HG02610 (cell line): Measurements from ENCODE around the gene MYO7B.
"Not testable (repeated sequence)": the region's sequence is repeated elsewhere in the genome, so short reads cannot be mapped to it uniquely, and the experiment has no call there.

ENCODE experiments used
- ATAC-seq: cut with Tn5 transposase; IDR thresholded peaks from one replicate; pipeline ENCODE4 v1.9.1; 2021; ENCODE audit warnings: mild to moderate bottlenecking, moderate library complexity; ENCODE audit not compliant: unreplicated experiment

Gene MYO7B

DNA sequence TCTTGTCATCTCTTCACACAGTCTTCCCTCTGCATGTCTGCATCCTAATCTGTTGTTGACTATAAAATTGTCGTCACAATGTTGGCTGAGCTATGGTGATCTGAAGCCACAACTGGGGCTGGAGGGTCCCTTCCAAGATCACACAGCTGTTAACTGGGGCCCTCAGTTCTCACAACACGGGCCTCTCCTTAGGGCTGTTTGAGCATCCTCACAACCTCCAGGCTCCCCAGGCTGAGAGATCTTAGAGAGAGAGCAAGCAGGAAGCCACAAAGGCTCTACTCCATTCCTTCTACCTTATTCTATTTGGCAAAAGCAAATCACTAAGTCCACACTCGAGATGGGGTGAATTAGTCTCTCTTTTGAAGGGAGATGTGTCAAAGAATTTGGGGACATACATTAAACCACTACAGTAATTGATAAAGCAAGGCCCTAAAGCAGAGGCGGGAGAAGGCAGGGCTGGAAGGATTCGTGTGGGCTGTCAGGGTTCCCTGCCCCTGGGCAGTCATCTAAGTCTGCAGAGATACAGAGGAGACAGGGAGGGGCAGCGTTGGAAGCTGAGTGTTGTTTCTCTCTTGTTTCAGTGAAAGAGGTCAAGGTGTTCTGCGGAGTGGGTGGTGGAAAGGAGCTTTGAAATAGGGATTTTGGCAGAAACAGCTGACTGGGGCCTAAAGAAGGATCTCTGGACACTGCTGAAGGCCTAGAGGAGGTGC, 15.9 kb downstream of the MYO7B start:
- ATAC-seq: no peak

DNA sequence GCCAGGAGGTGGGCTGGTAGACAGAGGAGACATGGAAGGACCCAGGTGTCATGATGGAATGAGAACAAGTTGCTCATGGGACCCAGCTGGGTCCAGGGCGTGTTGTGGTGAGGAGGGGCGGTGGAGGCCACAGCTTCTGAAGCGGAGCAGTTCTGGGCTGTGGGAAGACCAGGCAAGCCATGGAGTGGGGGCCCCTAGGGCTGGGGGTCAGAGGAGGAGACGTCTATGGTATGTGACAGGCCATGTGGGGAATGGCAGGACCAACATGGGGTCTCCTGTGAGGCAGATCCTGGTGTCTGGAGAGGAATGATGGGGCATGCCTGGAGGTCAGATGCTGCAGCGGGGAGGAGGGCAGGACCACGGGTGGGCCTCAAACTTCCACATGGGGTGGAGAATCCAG, 16.9 kb downstream of the MYO7B start:
- no peak for ATAC-seq

DNA sequence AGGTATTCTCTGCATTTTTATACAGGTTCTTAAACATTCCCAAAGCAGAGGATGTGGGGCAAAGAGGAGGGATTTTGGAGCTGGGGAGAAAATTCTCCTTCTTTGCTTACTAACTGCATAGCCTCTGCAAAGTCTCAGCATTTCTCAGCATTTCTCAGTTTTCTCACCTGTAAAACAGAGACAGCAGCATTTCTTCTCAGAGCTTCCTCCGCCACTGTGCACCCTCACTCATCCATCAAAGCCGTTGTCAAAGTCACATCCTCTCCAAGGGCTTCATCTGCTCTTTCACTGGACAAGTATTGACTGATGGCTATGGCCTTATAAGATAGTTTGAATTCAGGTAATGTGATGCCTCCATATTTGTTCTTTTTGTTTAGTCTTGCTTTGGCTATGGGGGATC, 17.4 kb downstream of the MYO7B start:
- no peak for ATAC-seq

DNA sequence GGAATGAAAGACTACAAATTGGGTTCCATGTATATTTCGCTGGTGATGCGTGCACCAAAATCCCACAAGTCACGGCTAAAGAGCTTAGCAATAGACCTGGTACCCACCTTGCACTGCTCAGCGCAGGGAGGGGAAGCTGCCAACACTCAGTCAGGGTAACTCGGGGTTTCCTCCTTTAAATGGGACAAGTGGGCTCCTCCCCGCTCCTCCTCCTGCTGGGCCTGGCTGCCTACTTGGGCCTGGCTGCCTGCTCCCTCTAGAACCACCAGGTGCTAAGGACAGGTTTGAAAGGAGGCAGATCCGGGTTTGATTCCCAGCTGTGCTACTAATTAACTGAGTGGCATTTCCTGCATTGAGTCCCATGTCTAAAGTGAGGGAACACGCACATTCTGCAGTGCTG, 23.4 kb downstream of the MYO7B start:
- ATAC-seq: no peak

DNA sequence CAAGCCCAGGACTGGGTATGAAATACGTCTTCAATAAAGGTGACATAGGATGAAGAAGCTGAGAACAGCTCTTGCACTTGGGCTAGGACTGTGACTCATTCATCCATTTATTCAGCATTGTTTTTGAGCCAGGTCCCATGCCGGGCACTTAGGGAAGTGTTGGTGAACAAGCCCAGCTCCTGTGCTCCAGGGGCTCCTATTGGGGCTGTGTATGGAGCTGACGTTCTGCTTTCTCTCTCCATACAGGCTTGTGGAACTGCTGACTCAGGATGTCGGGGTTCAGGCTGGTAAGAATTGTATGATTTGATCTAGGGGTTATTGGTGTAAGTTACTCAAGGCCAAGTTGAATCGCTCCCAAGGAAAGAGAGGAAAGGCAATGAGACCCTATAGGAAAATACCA, 24.0 kb downstream of the MYO7B start:
- ATAC-seq: no peak

DNA sequence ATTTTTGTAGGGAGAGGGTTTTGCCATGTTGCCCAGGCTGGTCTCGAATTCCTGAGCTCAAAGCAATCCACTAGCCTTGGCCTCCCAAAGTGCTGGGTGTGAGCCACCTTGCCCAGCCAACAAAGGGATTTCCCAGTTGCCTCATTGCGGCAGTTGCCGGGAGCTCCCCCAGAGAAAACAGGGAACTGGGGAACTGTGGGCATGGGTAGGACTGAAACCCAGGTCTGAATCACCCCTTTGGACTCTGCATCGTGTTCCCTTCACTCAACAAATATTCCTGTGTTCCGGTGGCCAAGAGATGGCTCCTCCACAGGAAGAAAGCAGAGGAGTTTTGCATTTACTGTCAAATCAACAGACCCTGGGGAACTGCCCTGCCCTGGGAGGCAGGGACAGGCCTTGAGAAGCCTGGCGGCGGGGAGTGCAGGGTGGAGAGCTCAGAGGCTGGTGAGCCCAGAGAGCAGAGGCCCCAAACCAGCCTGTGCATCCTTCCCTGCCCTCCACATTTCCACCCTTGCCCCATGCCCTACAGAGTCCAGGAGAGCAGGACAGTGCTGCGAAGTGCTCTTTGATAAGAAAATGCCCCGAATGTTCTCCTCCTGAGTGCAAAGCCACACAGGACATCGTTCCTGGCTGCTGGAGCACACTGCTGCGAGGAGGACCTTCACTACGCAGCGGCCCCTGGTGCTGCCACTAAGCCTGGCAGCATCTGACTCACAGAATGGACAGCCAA, 24.9 kb downstream of the MYO7B start:
- no peak for ATAC-seq

DNA sequence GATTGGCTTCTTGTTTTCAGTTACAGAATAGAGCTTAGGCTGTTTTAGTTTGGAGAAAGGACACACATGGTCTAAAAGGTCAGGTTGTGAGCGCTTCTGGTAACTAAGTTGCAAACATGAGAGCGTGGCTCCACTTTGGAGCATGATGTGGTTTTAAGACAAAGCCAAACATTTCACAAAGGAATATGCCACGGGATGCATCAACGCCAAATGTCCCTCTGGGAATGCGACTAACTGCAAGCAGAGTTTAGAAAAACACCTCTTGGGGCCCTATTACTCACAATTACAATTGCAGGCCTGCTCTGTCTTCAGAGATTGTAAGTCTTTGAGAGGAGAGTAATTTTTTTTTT, 25.4 kb downstream of the MYO7B start:
- ATAC-seq: no peak

DNA sequence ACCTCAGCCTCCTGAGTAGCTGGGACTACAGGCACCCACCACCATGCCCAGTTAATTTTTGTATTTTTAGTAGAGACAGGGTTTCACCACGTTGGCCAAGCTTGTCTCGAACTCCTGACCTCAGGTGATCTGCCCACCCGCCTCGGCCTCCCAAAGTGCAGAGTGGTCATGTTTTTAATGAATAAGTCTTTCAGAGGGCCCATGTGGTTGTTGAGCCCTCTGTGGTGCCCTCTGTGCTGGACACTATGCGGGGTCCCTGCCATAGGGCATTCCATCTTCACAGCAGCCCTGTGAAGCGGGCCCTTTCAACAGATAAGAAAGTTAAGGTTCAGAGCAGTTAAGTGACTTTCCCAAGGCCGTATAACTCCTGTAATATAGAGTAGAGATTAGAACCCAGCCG, 25.9 kb downstream of the MYO7B start:
- ATAC-seq: no peak

DNA sequence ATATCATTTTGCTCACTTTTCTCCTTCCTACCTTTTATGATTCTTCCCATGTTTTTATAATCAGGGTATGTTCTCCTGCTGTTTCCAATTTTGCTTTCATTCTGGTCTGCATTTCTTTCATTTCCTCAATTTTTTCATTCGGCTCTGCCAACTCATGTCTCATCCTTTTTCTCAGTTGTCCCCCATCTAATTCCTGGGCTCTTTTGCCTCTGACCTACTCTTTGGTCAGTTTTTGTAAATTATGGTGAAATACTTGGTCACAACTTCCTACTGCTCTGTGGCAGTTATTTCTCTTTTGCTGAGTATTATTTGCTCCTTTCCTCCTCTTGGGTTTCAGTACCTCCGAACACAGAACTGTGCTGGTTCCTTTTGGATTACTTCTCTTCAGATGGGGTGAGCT, 27.5 kb downstream of the MYO7B start:
- no peak for ATAC-seq

DNA sequence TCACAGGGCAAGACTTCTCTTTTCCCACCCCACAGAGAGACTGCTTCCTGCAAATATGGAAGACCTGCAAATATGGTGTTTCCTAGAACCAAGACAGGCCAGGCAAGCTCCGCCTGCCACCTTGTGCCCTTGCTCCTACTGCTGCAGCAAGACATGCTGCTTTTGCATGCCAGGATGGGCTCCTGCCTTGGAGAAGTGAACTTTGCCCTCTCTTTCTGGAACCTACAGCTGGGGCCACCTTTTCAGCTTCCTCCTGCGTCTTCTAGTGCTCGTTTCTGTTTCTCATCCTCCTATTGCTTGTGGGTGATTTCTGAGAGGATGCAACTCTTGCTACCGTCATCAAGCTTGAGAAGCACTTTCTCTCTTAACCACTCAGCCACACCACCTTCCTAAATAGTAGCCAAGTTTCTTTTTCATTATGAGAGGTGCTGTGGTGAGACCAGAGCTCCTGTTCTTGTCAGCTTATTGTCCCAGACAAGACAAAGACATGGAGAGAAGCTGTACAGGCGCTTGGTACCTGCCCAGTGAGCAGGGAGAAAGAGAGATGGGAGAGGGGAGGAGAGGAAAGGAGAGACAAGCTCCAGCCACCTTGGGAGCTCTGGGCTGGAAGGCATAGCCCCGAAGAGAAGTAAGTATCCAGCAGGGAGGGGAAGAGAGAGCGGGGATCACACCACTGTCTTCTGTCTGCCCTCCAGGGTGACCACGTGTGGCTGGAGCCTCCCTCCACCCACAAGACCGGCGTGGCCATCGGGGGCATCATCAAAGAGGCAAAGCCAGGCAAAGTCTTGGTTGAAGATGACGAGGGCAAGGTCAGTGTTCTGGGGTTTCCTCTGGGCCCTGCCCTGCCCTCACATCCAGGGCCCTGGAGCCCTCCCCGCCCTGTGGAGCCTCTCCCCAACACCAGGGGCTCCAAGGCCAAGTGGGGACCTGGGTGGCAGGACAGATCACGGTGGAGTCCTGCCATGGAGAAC, 28.3 kb downstream of the MYO7B start:
- ATAC-seq: peak; percentile 99

DNA sequence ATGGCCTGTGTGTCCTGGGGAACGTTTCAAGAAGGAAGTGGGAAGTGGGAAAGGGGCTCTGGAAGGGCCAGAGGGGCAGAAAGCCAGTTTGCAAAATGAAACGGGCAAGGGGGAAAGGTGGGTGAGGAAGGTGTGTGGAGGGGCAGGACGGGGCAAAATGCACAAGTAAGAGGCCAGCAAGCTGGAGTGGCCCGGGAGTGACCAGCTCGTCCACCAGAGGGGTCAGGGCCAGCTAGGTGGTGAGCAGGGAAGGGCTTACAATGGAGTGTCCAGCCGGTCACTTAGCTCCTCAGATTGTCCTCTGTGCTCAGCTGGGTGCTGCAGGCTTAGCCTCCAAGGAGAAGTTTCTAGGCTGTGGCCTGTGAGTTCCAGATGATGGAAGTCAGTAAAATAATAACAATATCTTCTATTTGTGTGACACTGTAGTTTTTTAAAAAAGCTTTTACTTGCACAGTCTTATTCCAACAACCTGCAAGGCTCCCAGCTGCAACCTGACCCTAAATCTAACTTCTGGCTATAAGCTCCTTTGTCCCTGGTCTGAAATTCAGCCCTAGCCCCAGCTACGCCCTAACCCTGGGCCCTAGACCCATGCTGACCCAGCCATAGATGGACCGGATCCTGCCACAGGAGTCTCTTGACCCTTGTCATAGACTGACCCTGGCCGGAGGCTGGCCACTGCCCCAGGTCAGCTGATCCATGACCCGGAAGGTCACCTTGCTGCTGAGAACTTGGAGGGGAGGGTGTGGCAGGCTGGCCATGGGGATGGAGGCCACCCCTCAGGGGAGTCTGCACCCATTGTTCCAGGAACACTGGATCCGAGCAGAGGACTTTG, 29.2 kb downstream of the MYO7B start:
- ATAC-seq: no peak

DNA sequence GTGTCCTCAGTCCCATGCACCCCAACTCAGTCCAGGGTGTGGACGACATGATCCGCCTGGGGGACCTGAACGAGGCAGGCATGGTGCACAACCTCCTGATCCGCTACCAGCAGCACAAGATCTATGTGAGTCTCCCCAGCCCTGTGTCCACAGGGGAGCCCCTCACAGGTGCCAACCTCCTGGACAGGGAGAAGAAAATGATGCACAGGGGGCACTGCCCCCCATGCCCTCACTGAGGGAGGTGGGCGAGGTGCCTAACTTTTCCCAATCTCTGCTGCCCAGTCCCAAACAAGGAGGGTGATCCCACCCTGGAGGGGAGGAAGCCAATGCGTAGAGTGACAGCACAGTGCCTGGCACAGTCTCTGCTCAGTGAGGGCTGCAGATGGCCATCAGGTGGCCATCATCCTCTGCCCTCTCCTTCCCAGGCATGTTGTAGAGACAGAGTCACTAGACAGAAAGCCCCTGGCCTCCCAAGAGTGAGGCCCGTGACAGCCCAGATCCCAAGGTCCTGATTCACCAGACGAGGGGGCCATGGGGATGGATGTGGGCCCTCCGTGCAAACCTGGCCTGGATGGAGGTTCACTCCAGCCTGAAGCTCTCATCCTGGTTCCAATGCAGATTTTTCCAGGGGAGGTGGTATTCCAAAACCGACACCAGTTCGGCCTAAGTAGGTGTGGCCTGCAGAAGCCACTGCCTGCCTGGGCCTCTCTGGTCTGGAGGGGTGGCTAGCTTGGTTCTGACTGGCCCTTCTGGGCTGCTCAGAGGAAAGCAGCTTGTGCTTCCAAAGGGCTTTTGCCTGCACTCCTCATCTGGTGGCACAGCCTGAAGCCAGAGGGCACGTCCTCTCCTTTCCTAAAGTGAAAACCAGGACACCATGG, 30.0 kb downstream of the MYO7B start:
- ATAC-seq: no peak

DNA sequence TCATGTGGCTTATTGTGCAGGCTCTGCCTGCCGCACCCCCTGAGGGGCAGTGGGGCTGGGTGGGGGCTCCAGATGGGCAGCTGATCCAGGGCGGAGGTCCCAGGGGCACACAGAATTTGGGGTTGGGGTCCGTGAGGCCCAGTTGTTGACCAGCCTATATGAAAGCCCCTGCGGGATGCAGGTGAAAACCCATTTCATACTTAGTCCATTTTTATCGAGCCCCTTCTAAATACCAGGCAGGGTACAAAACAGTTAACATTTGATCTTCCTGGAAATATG, 30.6 kb downstream of the MYO7B start:
- no peak for ATAC-seq

DNA sequence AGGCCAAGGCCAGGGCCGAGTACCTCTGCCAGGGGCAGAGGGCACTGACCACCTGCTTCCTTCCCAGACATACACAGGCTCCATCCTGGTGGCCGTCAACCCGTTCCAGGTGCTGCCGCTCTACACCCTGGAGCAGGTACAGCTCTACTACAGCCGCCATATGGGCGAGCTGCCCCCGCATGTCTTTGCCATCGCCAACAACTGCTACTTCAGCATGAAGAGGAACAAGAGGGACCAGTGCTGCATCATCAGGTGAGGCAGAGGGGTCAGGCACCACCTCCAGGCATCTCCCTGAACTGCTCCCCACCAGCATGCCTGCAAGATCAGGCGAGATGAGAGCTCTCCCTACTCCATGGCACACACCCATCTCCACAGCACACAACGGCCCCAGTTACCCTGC, 31.1 kb downstream of the MYO7B start:
- no peak for ATAC-seq

DNA sequence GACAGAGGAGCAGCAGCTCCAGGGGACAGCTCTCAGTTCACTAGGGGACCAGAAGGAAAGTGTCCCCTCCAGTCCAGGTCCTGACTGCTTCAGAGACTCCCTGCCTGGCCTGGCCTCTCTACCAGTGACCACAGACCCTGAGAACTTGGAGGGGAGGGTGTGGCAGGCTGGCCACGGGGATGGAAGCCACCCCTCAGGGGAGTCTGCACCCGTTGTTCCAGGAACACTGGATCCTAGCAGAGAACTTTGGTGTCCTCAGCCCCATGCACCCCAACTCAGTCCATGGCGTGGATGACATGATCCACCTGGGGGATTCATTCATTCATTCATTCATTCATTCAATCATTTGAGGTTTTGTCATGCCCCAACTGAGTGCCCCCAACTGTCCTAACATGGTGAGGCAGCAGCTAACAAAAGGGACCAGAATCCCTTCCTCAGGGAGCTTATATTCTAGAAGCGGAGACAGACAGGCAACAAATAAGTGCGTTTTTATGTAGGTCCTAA, 31.9 kb downstream of the MYO7B start:
- no peak for ATAC-seq

DNA sequence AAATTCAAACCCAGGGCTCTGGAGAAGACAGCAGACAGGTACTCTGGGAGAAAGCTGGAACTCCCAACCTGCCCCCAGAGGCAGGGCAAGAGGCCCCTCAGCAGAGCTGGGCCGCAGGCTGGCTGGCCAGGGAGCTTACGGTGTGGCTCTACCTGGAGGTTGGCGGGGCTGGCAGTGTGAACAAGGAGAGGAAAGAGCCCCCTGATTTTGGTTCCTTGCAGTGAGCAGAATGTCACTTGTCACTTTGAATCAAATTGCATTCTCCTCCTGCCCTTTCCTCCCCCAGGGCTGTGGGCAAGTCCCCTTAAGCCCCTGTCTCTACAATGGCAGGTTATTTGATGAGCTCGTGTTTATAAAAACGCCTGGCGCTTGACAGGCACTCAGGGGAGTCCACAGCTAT, 32.6 kb downstream of the MYO7B start:
- ATAC-seq: no peak

DNA sequence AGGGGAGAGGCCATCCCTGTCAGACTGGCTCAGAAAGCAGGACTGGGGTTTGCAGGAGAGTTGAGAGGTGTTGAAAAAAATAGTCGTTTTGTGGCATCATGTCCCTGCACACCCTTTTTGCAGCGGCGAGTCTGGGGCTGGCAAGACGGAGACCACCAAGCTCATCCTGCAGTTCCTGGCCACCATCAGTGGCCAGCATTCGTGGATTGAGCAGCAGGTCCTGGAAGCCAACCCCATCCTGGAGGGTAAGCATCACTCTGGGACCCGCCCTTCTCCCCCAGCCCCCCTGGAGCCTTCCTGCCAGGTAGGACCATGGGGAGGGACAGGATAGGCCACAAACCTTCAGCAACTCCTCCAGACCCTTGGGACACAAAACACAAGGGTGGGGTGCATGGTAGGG, 34.2 kb downstream of the MYO7B start:
- no peak for ATAC-seq

DNA sequence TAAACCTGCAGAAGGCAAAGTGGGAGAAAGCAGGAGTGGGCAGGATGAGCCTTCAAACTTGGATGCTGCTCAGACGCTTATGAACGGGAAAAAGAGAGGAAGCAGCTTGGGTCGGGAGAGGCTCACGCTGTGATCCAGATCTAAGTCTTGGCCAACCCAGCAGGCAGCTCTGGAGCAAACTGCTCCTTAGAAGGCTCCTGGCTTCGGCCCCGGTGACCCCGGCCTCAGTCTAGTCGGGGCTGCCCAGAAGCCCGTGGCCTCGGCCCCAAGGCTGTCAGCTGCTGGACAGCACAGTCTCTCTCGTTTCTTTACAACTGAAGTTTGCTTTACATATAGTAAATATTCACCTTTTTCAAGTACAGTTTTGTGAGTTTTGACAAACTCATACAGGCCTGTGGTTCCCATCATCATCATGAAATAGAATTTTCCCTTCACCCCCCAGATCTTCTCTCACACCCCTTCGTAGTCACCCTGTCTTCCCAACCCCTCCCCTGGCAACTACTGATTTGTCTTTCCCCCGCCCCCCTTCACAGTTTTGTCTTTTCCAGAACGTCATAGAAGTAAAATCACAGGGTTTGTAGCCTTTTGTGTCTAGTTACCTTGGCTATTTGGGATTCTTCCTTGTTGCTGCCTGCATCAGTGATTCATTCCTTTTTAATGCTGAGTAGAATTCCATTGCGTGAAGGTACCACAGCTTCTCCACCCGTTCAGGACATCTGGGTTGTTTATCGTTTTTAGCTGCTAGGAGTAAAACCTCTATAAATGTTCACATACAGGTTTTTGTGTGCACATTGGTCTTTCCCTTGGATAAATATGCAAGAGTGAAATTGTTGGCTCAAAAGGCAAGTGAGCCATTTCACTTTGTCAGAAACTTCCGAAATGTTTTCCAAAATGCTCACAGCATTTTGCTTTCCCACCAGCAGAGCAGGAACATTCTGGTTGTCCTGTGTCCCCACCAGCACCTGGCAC, 35.1 kb downstream of the MYO7B start:
- ATAC-seq: no peak

DNA sequence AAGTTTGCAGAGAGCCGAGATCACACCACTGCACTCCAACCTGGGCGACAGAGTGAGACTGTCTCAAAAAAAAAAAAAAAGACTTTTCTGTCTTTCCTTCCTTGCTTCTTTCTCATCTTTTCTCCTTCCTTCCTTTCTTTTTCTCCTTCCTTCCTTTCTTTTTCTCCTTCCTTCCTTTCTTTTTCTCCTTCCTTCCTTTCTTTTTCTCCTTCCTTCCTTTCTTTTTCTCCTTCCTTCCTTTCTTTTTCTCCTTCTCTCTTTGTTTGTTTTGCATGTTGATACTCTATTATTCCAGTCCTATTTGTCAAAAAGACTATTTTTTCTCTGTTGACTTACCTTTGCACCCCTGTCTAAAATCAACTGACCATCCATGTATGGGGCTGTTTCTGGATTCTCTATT, 36.9 kb downstream of the MYO7B start:
- ATAC-seq: not testable (repeated sequence)
